Astrocyte of the spinal cord (primary cell): ENCODE results near the gene ABCA2.

ENCODE experiments used
- DNase-seq: peaks from one replicate; pipeline ENCODE4 v3.0.0; 2011; ENCODE audit warnings: low read depth, low spot score
- H3K4me3 ChIP-seq: 2 replicates; pipeline ENCODE4 v1.5.1; 2011; ENCODE audit warnings: low read depth, mild to moderate bottlenecking, low read length, moderate library complexity
- in situ Hi-C: cut with HindIII; loops from 2 replicates; pipeline ENCODE4 v1.10.0; 2017; ENCODE audit warnings: low sequenced_read_pairs
- TF ChIP-seq, protein P1 (sequence below): IDR thresholded peaks from 2 replicates; pipeline ENCODE4 v1.5.1; 2012; ENCODE audit warnings: low read depth, mild to moderate bottlenecking, low read length, inconsistent platforms

ABCA2 gene

DNA sequence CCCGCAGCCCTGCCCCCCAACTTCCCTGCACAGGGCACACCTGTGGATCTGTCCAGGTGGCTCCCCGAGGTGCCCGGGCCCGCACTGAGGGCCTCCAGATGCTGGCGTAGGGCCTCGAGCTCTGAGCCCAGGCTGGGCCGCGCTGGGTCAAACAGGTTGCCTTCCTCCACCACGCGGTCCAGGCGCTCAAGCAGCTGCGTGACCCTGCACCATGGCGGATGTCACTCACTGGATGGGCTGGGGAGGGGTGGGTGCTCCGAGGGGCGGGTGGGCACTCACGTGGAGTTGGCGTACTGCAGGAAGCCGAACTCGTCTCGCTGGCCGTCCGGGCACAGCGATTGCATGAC lies 5.4 kb downstream of the ABCA2 start:
- no peak overlapping the region for H3K4me3 ChIP-seq
- TF ChIP-seq, protein P1, sequence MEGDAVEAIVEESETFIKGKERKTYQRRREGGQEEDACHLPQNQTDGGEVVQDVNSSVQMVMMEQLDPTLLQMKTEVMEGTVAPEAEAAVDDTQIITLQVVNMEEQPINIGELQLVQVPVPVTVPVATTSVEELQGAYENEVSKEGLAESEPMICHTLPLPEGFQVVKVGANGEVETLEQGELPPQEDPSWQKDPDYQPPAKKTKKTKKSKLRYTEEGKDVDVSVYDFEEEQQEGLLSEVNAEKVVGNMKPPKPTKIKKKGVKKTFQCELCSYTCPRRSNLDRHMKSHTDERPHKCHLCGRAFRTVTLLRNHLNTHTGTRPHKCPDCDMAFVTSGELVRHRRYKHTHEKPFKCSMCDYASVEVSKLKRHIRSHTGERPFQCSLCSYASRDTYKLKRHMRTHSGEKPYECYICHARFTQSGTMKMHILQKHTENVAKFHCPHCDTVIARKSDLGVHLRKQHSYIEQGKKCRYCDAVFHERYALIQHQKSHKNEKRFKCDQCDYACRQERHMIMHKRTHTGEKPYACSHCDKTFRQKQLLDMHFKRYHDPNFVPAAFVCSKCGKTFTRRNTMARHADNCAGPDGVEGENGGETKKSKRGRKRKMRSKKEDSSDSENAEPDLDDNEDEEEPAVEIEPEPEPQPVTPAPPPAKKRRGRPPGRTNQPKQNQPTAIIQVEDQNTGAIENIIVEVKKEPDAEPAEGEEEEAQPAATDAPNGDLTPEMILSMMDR, result no peak
- in situ Hi-C loops, result no loop called here
- no peak for DNase-seq

- DNase-seq, result no peak
- no peak overlapping the region for H3K4me3 ChIP-seq
- in situ Hi-C loops, result no loop called here
- TF ChIP-seq, protein P1, result no peak
These were observed 5.9 kb downstream of the ABCA2 start for GRCh38 chr9:137021979-137022661.

DNA sequence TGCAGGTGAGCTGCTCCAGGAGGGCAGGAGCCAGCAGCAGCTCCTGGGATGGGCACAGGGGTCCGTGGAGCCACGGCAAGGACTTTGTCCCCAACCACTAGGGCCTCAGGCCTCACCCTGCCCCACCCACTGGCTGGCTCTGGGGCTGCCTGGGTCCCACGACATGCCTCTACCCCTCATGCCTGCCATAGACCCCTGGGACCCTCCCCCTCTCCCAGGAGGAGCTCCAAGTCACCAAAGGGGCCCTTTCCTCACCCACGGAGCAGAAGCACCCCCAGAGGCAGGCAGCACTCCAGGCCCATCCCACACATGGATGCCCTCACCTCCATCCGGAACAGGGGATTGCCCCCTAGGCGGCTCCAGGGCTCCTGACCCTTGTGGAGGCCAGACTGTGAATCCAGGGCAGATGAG lies 6.5 kb downstream of the ABCA2 start:
- no peak for DNase-seq
- in situ Hi-C loops, result no loop called here
- TF ChIP-seq, protein P1, result no peak
- no peak overlapping the region for H3K4me3 ChIP-seq

- no peak overlapping the region for H3K4me3 ChIP-seq
- TF ChIP-seq, protein P1, result no peak
- in situ Hi-C loops, result no loop called here
- no peak for DNase-seq
These were observed 7.1 kb downstream of the ABCA2 start for GRCh38 chr9:137020771-137021567.

DNA sequence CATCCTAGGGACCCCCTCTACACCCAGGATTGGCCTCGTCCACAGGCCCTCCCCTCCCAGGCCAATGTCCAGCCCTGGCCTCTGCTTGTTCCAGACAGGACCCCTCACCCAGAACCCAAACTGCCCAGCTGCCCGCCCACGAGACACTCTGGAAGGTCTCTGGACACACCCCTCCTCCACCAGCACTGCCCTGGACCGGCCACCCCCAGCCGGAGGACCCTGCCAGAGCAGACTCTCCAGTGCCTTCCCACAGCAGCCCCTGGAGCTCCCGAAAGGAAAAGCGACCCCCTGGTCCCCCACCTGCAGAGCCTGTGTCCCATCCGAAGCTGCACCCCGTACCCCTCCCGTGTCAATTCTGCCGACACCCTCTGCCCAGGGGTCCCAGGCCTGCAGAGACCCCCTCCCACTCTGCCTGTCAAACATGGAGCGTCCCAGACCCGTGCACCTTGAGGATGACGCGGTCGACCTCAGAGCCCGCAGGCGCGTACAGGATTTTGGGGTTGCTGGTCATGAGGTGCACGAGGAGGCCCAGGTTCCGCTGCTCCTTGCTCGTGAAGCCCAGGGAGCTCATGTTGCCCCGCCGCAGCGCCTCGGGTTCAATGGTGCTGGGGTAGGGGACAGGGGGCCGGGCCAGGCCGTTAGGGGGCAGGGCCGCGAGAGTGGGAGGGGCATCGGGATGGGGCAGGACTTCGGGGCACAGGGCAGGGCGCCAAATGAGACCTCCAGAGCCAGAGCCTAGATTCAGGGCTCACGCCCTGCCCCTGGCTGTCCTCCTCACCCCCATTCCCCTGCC lies 8.0 kb downstream of the ABCA2 start:
- TF ChIP-seq, protein P1, result no peak
- no peak overlapping the region for H3K4me3 ChIP-seq
- in situ Hi-C loops, result no loop called here
- no peak for DNase-seq

- no peak overlapping the region for H3K4me3 ChIP-seq
- TF ChIP-seq, protein P1, result no peak
- in situ Hi-C loops, result no loop called here
- DNase-seq, result no peak
These were observed 9.1 kb downstream of the ABCA2 start for GRCh38 chr9:137018761-137019559.
